Stimulated activated naive CD8-positive, alpha-beta T cell treated with anti-CD3 and anti-CD28 coated beads, Interleukin-15, Interleukin-2, amounts not matched to agents 100 ng/mL and 50 ng/mL, for 24 hours (primary cell): ENCODE results near the gene SUCLG2.
"Not testable (repeated sequence)": the region's sequence is repeated elsewhere in the genome, so short reads cannot be mapped to it uniquely, and the experiment has no call there.

Experiments
- H3K27ac Mint-ChIP-seq: one replicate; pipeline ENCODE4 v1.8.0; 2021; ENCODE audit warnings: mild to moderate bottlenecking, mixed read lengths
- H3K27me3 Mint-ChIP-seq: one replicate; pipeline ENCODE4 v1.8.0; 2021; ENCODE audit warnings: mixed read lengths
- H3K36me3 Mint-ChIP-seq: one replicate; pipeline ENCODE4 v1.8.0; 2021; ENCODE audit warnings: low read depth, mixed read lengths
- H3K4me1 Mint-ChIP-seq: one replicate; pipeline ENCODE4 v1.8.0; 2021; ENCODE audit warnings: low read depth, mixed read lengths
- H3K4me3 Mint-ChIP-seq: one replicate; pipeline ENCODE4 v1.8.0; 2021; ENCODE audit warnings: mild to moderate bottlenecking, mixed read lengths
- H3K9me3 Mint-ChIP-seq: one replicate; pipeline ENCODE4 v1.8.0; 2021; ENCODE audit warnings: mixed read lengths

The SUCLG2 gene

GRCh38 chr3:67578416-67578815, 76.0 kb downstream of the SUCLG2 start:
- H3K4me3 Mint-ChIP-seq = no peak overlapping the region
- peaks cover 75% of the 10 kb centered on the region for H3K36me3 Mint-ChIP-seq
- no peaks in the 10 kb centered on the region for H3K4me1 Mint-ChIP-seq
- peaks cover 4% of the 10 kb centered on the region for H3K9me3 Mint-ChIP-seq
- H3K27me3 Mint-ChIP-seq = no peaks in the 10 kb centered on the region
- no peak overlapping the region for H3K27ac Mint-ChIP-seq

DNA sequence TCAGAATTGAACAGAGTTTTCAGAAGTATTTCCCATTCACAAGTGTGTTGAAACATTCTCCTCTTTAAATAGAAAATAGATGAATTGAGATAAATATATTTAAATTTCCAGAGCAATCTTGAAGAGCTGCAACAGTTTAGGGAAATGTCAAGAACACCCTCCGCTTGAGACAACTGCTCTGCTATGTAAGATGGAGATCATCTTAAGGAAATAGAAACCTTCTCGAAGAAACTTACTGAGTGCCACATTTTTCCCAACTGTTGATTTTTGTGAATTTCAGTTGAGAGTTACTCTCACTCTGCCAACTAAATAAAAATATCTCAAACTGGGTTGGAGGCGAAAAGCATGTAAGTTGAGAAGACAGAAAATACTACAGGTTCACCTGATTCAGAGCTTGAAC, 78.0 kb downstream of the SUCLG2 start:
- no peaks in the 10 kb centered on the region for H3K27me3 Mint-ChIP-seq
- no peak overlapping the region for H3K4me3 Mint-ChIP-seq
- H3K36me3 Mint-ChIP-seq = peaks cover 74% of the 10 kb centered on the region
- no peak overlapping the region for H3K27ac Mint-ChIP-seq
- peaks cover 13% of the 10 kb centered on the region for H3K4me1 Mint-ChIP-seq
- peaks cover 8% of the 10 kb centered on the region for H3K9me3 Mint-ChIP-seq

GRCh38 chr3:67569324-67569723, 85.1 kb downstream of the SUCLG2 start:
- Mint-ChIP-seq H3K9me3 (peaks cover 24% of the 10 kb centered on the region), H3K36me3 (peaks cover 64% of the 10 kb centered on the region), H3K27me3 (no peaks in the 10 kb centered on the region), H3K4me1 (peaks cover 13% of the 10 kb centered on the region), H3K4me3 (no peak overlapping the region), H3K27ac (no peak overlapping the region)

- Mint-ChIP-seq H3K36me3 (peaks cover 56% of the 10 kb centered on the region), H3K27ac (no peak overlapping the region), H3K4me3 (no peak overlapping the region), H3K4me1 (peaks cover 10% of the 10 kb centered on the region), H3K9me3 (peaks cover 20% of the 10 kb centered on the region), H3K27me3 (no peaks in the 10 kb centered on the region)
These were observed 86.5 kb downstream of the SUCLG2 start for GRCh38 chr3:67567893-67568292.

- H3K4me1 Mint-ChIP-seq = peaks cover 9% of the 10 kb centered on the region
- peaks cover 11% of the 10 kb centered on the region for H3K9me3 Mint-ChIP-seq
- H3K36me3 Mint-ChIP-seq = peaks cover 44% of the 10 kb centered on the region
- no peak overlapping the region for H3K4me3 Mint-ChIP-seq
- H3K27ac Mint-ChIP-seq = no peak overlapping the region
- H3K27me3 Mint-ChIP-seq = no peaks in the 10 kb centered on the region
These were observed 89.4 kb downstream of the SUCLG2 start for GRCh38 chr3:67564973-67565372.

- peaks cover 9% of the 10 kb centered on the region for H3K4me1 Mint-ChIP-seq
- no peaks in the 10 kb centered on the region for H3K27me3 Mint-ChIP-seq
- H3K4me3 Mint-ChIP-seq = no peak overlapping the region
- H3K9me3 Mint-ChIP-seq = peaks cover 6% of the 10 kb centered on the region
- H3K36me3 Mint-ChIP-seq = peaks cover 42% of the 10 kb centered on the region
- H3K27ac Mint-ChIP-seq = no peak overlapping the region
These were observed 90.4 kb downstream of the SUCLG2 start for GRCh38 chr3:67564008-67564407.

GRCh38 chr3:67561667-67562394, 92.6 kb downstream of the SUCLG2 start:
- Mint-ChIP-seq H3K4me3 (no peak overlapping the region), H3K9me3 (no peaks in the 10 kb centered on the region), H3K27ac (no peak overlapping the region), H3K4me1 (peaks cover 9% of the 10 kb centered on the region), H3K36me3 (peaks cover 41% of the 10 kb centered on the region), H3K27me3 (no peaks in the 10 kb centered on the region)

DNA sequence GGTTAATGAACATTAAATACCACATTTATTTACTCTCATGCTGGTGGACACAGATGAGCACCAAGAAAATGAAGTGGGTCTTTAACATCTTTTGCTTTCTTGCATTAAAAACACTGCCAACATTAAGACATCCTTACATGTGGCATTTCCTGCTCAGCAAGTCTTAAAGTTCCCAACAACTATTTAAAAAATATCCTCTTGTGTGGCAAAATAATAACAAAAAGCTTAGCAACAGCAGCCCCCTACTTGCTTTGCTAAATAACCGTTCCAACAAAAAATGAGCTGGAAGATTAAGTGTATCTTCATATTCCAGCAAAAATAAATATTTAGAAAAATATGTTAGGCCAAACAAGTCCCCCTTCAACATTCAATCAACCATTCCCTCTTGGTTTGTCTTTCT, 93.1 kb downstream of the SUCLG2 start:
- H3K4me1 Mint-ChIP-seq = peaks cover 9% of the 10 kb centered on the region
- H3K9me3 Mint-ChIP-seq = no peaks in the 10 kb centered on the region
- no peaks in the 10 kb centered on the region for H3K27me3 Mint-ChIP-seq
- no peak overlapping the region for H3K4me3 Mint-ChIP-seq
- no peak overlapping the region for H3K27ac Mint-ChIP-seq
- H3K36me3 Mint-ChIP-seq = peaks cover 45% of the 10 kb centered on the region

DNA sequence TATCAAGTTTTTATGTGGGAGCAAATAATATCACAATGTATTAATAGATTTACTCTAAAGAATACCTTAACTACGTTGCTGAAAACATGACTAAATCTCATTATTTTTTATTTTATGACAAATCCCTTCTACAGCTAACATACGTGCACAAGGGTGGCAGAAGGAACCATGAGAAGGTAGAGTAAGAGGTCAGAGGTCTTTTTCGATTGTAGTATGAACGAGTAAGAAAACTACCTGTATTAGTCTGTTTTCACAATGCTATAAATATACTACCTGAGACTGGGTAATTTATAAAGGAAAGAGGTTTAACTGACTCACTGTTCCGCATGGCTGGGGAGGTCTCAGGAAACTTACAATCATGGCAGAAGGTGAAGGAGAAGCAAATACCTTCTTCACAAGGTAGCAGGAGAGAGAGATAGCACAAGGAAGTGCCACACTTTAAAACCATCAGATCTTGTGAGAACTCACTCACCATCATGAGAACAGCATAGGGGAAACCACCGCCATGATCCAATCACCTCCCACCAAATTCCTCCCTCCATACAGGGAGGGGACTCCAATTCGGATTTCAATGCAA, 95.3 kb downstream of the SUCLG2 start:
- peaks cover 9% of the 10 kb centered on the region for H3K4me1 Mint-ChIP-seq
- no peaks in the 10 kb centered on the region for H3K9me3 Mint-ChIP-seq
- H3K27me3 Mint-ChIP-seq = no peaks in the 10 kb centered on the region
- H3K4me3 Mint-ChIP-seq = no peak overlapping the region
- H3K27ac Mint-ChIP-seq = no peak overlapping the region
- peaks cover 57% of the 10 kb centered on the region for H3K36me3 Mint-ChIP-seq

DNA sequence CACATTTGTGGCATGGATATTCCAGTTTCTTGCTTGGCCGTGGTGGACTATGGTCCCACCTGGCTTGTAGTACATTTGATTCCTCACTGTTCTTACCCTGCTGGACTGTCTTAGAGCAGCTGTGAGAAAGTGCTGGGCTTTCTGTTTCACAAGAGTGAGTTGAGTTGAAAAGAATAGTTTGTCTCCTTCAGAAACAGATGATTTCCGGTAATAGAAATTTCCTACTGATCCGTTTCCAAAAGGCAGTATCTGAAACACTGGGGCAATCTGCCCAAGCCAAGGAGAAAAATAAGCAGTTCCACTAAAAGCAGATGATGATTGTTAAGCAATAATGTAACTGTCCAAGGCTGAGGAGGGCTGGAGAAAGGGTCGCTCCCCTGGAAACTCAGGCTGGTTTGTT, 96.0 kb downstream of the SUCLG2 start:
- Mint-ChIP-seq H3K4me3 (no peak overlapping the region), H3K27ac (no peak overlapping the region), H3K27me3 (no peaks in the 10 kb centered on the region), H3K9me3 (no peaks in the 10 kb centered on the region), H3K4me1 (peaks cover 9% of the 10 kb centered on the region), H3K36me3 (peaks cover 55% of the 10 kb centered on the region)

DNA sequence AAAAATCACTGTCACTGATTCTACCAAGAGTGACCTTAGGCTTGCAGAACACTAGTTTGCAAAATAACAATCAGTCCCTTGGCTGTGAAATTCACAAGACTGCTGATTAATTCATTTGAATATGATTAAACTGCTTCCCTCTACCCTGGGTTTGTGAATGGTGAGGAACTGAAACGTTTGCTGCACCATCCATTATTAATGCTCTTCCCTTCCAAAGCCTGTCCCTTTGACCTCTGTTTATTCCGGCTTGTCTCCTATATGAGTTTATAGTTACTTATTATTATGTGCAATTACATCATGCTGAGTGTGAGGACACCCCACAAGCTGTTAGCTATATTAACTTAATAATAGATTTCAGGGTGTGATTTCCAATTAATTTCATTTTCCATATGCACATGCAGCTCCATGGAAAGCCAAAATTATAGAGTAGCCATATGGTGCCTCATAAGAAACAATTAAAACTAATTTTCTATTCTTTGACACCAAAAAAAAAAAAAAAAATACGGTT, 96.5 kb downstream of the SUCLG2 start:
- peaks cover 58% of the 10 kb centered on the region for H3K36me3 Mint-ChIP-seq
- peaks cover 9% of the 10 kb centered on the region for H3K4me1 Mint-ChIP-seq
- no peak overlapping the region for H3K4me3 Mint-ChIP-seq
- no peaks in the 10 kb centered on the region for H3K9me3 Mint-ChIP-seq
- no peak overlapping the region for H3K27ac Mint-ChIP-seq
- H3K27me3 Mint-ChIP-seq = no peaks in the 10 kb centered on the region

GRCh38 chr3:67551361-67552016, 102.9 kb downstream of the SUCLG2 start:
- H3K36me3 Mint-ChIP-seq = peaks cover 51% of the 10 kb centered on the region
- no peak overlapping the region for H3K27ac Mint-ChIP-seq

DNA sequence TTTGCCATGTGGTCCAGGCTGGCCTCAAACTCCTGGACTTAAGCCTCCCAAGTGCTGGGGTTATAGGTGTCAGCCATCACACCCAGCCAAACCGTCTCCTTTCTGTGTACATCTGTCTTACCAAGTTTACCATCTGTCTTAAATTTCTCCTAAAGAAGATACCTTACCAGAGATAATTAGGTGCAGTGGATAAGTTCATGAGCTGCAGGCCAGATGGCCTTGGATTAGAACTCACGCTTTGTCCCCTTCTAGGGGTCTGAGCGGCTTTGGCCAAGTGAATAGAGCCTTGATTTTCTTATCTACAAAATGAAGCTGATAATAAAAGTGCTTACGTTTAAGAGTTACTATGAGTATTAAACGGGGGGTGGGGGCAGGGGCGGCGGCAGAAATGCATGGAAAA, 103.9 kb downstream of the SUCLG2 start:
- no peak overlapping the region for H3K27ac Mint-ChIP-seq
- no peaks in the 10 kb centered on the region for H3K27me3 Mint-ChIP-seq
- H3K4me1 Mint-ChIP-seq = peaks cover 7% of the 10 kb centered on the region
- H3K4me3 Mint-ChIP-seq = no peak overlapping the region
- H3K36me3 Mint-ChIP-seq = peaks cover 47% of the 10 kb centered on the region
- H3K9me3 Mint-ChIP-seq = no peaks in the 10 kb centered on the region

More at GRCh38 chr3:67551361-67552016, 102.9 kb downstream of the SUCLG2 start:
- no peak overlapping the region for H3K4me3 Mint-ChIP-seq
- H3K4me1 Mint-ChIP-seq = peaks cover 7% of the 10 kb centered on the region
- no peaks in the 10 kb centered on the region for H3K27me3 Mint-ChIP-seq
- no peaks in the 10 kb centered on the region for H3K9me3 Mint-ChIP-seq

DNA sequence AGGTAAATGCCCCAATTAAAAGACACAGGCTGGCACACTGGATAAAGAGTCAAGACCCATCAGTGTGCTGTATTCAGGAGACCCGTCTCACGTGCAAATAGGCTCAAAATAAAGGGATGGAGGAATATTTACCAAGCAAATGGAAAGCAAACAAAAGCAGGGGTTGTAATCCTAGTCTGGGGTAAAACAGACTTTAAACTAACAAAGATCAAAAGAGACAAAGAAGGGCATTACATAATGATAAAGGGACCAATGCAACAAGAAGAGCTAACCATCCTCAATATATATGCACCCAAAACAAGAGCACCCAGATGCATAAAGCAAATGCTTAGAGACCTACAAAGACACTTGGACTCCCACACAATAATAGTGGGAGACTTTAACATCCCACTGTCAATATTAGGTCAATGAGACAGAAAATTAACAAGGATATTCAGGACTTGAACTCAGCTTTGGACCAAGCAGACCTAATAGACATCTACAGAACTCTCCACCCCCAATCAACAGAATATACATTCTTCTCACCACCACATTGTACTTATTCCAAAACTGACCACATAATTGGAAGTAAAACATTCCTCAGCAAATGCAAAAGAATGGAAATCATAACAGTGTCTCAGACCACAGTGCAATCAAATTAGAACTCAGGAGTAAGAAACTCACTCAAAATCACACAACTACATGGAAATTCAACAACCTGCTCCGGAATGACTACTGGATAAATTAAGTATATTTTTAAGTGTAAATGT, 111.7 kb downstream of the SUCLG2 start:
- H3K27ac Mint-ChIP-seq, H3K4me3 Mint-ChIP-seq, H3K27me3 Mint-ChIP-seq: not testable (repeated sequence)
- H3K4me1 Mint-ChIP-seq = peaks cover 12% of the 10 kb centered on the region
- peaks cover 19% of the 10 kb centered on the region for H3K9me3 Mint-ChIP-seq
- peaks cover 68% of the 10 kb centered on the region for H3K36me3 Mint-ChIP-seq
